WTC11 (cell line): Measurements from ENCODE around the gene GALNT7. TPM values are rescaled to one million over a fixed set of nuclear protein-coding genes. Genes with fewer than 3 reads are reported as not detected.

Experiments used
- ATAC-seq: fragments of 200-7000 bp; cut with Tn5 transposase; 2 replicates; pipeline ENCODE4 v1.10.0; 2021; ENCODE audit warnings: mild to moderate bottlenecking, moderate library complexity
- CTCF ChIA-PET: fragments of 300-600 bp; sonication (Branson Sonifier 250); formaldehyde crosslinking; loops from one replicate; lab custom pipeline; 2021; ENCODE audit warnings: antibody characterized with exemption; lab: Charles Lee
- POLR2A ChIA-PET: fragments of 350-600 bp; sonication (Branson Sonifier 250); formaldehyde crosslinking; loops from one replicate; lab custom pipeline; 2021; ENCODE audit warnings: antibody characterized with exemption; lab: Charles Lee
- DNase-seq: peaks from one replicate; pipeline ENCODE4 v3.0.0; 2021; ENCODE audit warnings: low spot score
- H3K27ac Mint-ChIP-seq: 2 replicates; pipeline ENCODE4 v1.8.0; 2021; ENCODE audit warnings: mixed read lengths
- H3K27me3 Mint-ChIP-seq: 2 replicates; pipeline ENCODE4 v1.8.0; 2021; ENCODE audit warnings: low read depth, mild to moderate bottlenecking, moderate library complexity, mixed read lengths
- H3K36me3 Mint-ChIP-seq: 2 replicates; pipeline ENCODE4 v1.8.0; 2021; ENCODE audit warnings: mixed read lengths
- H3K4me1 Mint-ChIP-seq: 2 replicates; pipeline ENCODE4 v1.8.0; 2022; ENCODE audit warnings: mixed read lengths
- H3K4me3 Mint-ChIP-seq: 2 replicates; pipeline ENCODE4 v1.8.0; 2021; ENCODE audit warnings: mild to moderate bottlenecking, moderate library complexity, mixed read lengths
- H3K9me3 Mint-ChIP-seq: 2 replicates; pipeline ENCODE4 v1.8.0; 2021; ENCODE audit warnings: mixed read lengths
- ATF3 ChIP-seq: sonication (generic); formaldehyde crosslinking; conservative IDR thresholded peaks from 2 replicates; pipeline ENCODE4 v1.8.1; 2022; ENCODE audit warnings: mild to moderate bottlenecking, missing genetic modification reagents
- CDX4 ChIP-seq: fragments of 250-450 bp; sonication (Bioruptor Pico); IDR thresholded peaks from 2 replicates; pipeline ENCODE4 v1.9.0; 2021; ENCODE audit warnings: moderate library complexity, mild to moderate bottlenecking, inconsistent platforms, borderline replicate concordance
- CTCF ChIP-seq: fragments of 200-600 bp; IDR thresholded peaks from 2 replicates; pipeline ENCODE4 v1.8.0; 2022; ENCODE audit warnings: antibody characterized with exemption
- ETV6 ChIP-seq: sonication (generic); formaldehyde crosslinking; IDR thresholded peaks from 2 replicates; pipeline ENCODE4 v1.8.1; 2022; ENCODE audit warnings: mild to moderate bottlenecking, missing genetic modification reagents
- FOXJ3 ChIP-seq: sonication (generic); formaldehyde crosslinking; IDR thresholded peaks from 2 replicates; pipeline ENCODE4 v1.9.0; 2021; ENCODE audit warnings: missing genetic modification reagents, mild to moderate bottlenecking, borderline replicate concordance
- FOXK1 ChIP-seq: sonication (generic); formaldehyde crosslinking; IDR thresholded peaks from 2 replicates; pipeline ENCODE4 v1.8.0; 2022; ENCODE audit warnings: mild to moderate bottlenecking, moderate library complexity, missing genetic modification reagents
- HMGA2 ChIP-seq: fragments of 250-450 bp; sonication (Bioruptor Pico); IDR thresholded peaks from 2 replicates; pipeline ENCODE4 v1.4.0; 2021; ENCODE audit warnings: mild to moderate bottlenecking, moderate library complexity
- JAZF1 ChIP-seq: fragments of 250-450 bp; sonication (Bioruptor Pico); IDR thresholded peaks from 2 replicates; pipeline ENCODE4 v1.9.0; 2021; ENCODE audit warnings: moderate library complexity, mild to moderate bottlenecking, inconsistent platforms
- NFYB ChIP-seq: sonication (generic); formaldehyde crosslinking; conservative IDR thresholded peaks from 2 replicates; pipeline ENCODE4 v1.8.0; 2022; ENCODE audit warnings: low read depth, missing genetic modification reagents
- PRRX2 ChIP-seq: fragments of 250-450 bp; sonication (Bioruptor Pico); IDR thresholded peaks from 2 replicates; pipeline ENCODE4 v1.8.0; 2021; ENCODE audit warnings: mild to moderate bottlenecking
- TEAD4 ChIP-seq: sonication (generic); formaldehyde crosslinking; IDR thresholded peaks from 2 replicates; pipeline ENCODE4 v1.8.0; 2022; ENCODE audit warnings: mild to moderate bottlenecking, missing genetic modification reagents
- ZNF121 ChIP-seq: sonication (generic); formaldehyde crosslinking; IDR thresholded peaks from 2 replicates; pipeline ENCODE4 v1.8.0; 2023; ENCODE audit warnings: missing genetic modification reagents
- ZNF219 ChIP-seq: sonication (generic); formaldehyde crosslinking; IDR thresholded peaks from 2 replicates; pipeline ENCODE4 v1.8.0; 2023; ENCODE audit warnings: missing genetic modification reagents, mild to moderate bottlenecking, borderline replicate concordance
- ZNF232 ChIP-seq: sonication (generic); formaldehyde crosslinking; IDR thresholded peaks from 2 replicates; pipeline ENCODE4 v1.8.0; 2022; ENCODE audit warnings: mild to moderate bottlenecking, missing genetic modification reagents
- ZNF263 ChIP-seq: sonication (generic); formaldehyde crosslinking; IDR thresholded peaks from 2 replicates; pipeline ENCODE4 v1.8.1; 2022; ENCODE audit warnings: low read depth, mild to moderate bottlenecking, moderate library complexity, missing genetic modification reagents
- ZNF281 ChIP-seq: sonication (generic); formaldehyde crosslinking; IDR thresholded peaks from 2 replicates; pipeline ENCODE4 v1.8.0; 2023; ENCODE audit warnings: mild to moderate bottlenecking, missing genetic modification reagents
- ZSCAN18 ChIP-seq: fragments of 250-450 bp; sonication (Bioruptor Pico); IDR thresholded peaks from 2 replicates; pipeline ENCODE4 v2.1.2; 2022; ENCODE audit warnings: mild to moderate bottlenecking, moderate library complexity
- total RNA-seq: library from RNA; stranded (reverse); gene quantifications from 3 replicates; pipeline ENCODE4 v1.2.3, GENCODE V29; 2021

The GALNT7 gene
- total RNA-seq, 1 experiment from 2014 or later, result 86.9 TPM

- TF ChIP-seq ZNF232 (CRISPR knock-in tag) (no peak), ATF3 (CRISPR knock-in tag) (no peak), ETV6 (CRISPR knock-in tag) (no peak)
These were observed 74.0 kb downstream of the GALNT7 start (continued) for GRCh38 chr4:173242466-173243250.

GRCh38 chr4:173243321-173243720 lies 74.7 kb downstream of the GALNT7 start:
- ATAC-seq (no peak), DNase-seq (no peak)
- H3K4me3 Mint-ChIP-seq, result peak overlapping the region; percentile 38
- no peaks in the 10 kb centered on the region for H3K27me3 Mint-ChIP-seq
- 0 out of 2 replicates have a peak, but pooled peaks cover 5% of the 10 kb centered on the region for H3K36me3 Mint-ChIP-seq
- H3K27ac Mint-ChIP-seq, result peak overlapping the region; percentile 82
- no peak for TF ChIP-seq PRRX2 (CRISPR knock-in tag)
- TF ChIP-seq FOXK1 (CRISPR knock-in tag), result no peak
- TF ChIP-seq ZNF219 (CRISPR knock-in tag), result no peak
- TF ChIP-seq ATF3 (CRISPR knock-in tag), result no peak
- no peak for TF ChIP-seq JAZF1 (CRISPR knock-in tag)
- no peak for TF ChIP-seq ZSCAN18
- no peak for TF ChIP-seq NFYB (CRISPR knock-in tag)
- TF ChIP-seq CDX4 (CRISPR knock-in tag), result no peak
- TF ChIP-seq FOXJ3 (CRISPR knock-in tag), result no peak
- no peak for TF ChIP-seq ZNF263 (CRISPR knock-in tag)
- TF ChIP-seq ZNF281 (CRISPR knock-in tag), result no peak
- no peak for TF ChIP-seq TEAD4 (CRISPR knock-in tag)
- H3K4me1 Mint-ChIP-seq, result peaks cover 91% of the 10 kb centered on the region
- ChIA-PET CTCF (interaction anchor here (1.3 to 2.2 kb wide), 4 partner anchors 14 to 229 kb away, joined by 3 to 15 read pairs (median 6); partner anchors contain the start of gene GALNT7), POLR2A (interaction anchor here (2.2 kb wide), 1 partner anchor 75 kb away, joined by 6 read pairs; the partner anchor contains the start of gene GALNT7)
- H3K9me3 Mint-ChIP-seq, result no peaks in the 10 kb centered on the region

GRCh38 chr4:173243917-173244658 lies 75.5 kb downstream of the GALNT7 start:
- H3K4me1 Mint-ChIP-seq, result peaks cover 92% of the 10 kb centered on the region
- POLR2A ChIA-PET, result interaction anchor here (2.2 kb wide), 1 partner anchor 76 kb away, joined by 6 read pairs; the partner anchor contains the start of gene GALNT7

More at GRCh38 chr4:173243917-173244658, 75.5 kb downstream of the GALNT7 start:
- TF ChIP-seq ZNF121 (CRISPR knock-in tag), result no peak
- no peak for TF ChIP-seq CTCF
- no peak for TF ChIP-seq FOXK1 (CRISPR knock-in tag)
- no peak for TF ChIP-seq HMGA2 (CRISPR knock-in tag)
- DNase-seq, result no peak
- CTCF ChIA-PET, result interaction anchor here (1.8 kb wide), 1 partner anchor 58 kb away, joined by 6 read pairs; no protein-coding TSS in a partner anchor
- ATAC-seq, result peak; percentile 38
- Mint-ChIP-seq H3K36me3 (peaks cover 5% of the 10 kb centered on the region; the same call in 1 of the 2 replicates), H3K9me3 (no peaks in the 10 kb centered on the region), H3K27ac (peak overlapping the region; percentile 82), H3K4me3 (peak overlapping the region; percentile 38), H3K27me3 (no peaks in the 10 kb centered on the region)
